HUES6 (cell line): ENCODE data around the gene MT1G.

Source experiments
- H3K27ac ChIP-seq: 2 replicates; pipeline ENCODE4 v1.7.0; 2013; ENCODE audit warnings: low read depth, mild to moderate bottlenecking, low read length, inconsistent platforms
- H3K27me3 ChIP-seq: 2 replicates; pipeline ENCODE4 v1.6.1; 2013; ENCODE audit warnings: low read length; ENCODE audit not compliant: control insufficient read depth, insufficient read depth
- H3K36me3 ChIP-seq: 2 replicates; pipeline ENCODE4 v1.6.1; 2013; ENCODE audit warnings: low read length; ENCODE audit not compliant: control insufficient read depth, insufficient read depth
- H3K4me1 ChIP-seq: 2 replicates; pipeline ENCODE4 v1.6.1; 2013; ENCODE audit warnings: low read length; ENCODE audit not compliant: control insufficient read depth, insufficient read depth
- H3K4me3 ChIP-seq: 2 replicates; pipeline ENCODE4 v1.5.1; 2013; ENCODE audit warnings: low read depth, low read length
- H3K9ac ChIP-seq: one replicate; pipeline ENCODE4 v1.6.1; 2013; ENCODE audit warnings: mild to moderate bottlenecking, low read length
- H3K9me3 ChIP-seq: 2 replicates; pipeline ENCODE4 v1.6.1; 2013; ENCODE audit warnings: low read depth, low read length; ENCODE audit not compliant: control insufficient read depth, insufficient read depth

Gene MT1G

DNA sequence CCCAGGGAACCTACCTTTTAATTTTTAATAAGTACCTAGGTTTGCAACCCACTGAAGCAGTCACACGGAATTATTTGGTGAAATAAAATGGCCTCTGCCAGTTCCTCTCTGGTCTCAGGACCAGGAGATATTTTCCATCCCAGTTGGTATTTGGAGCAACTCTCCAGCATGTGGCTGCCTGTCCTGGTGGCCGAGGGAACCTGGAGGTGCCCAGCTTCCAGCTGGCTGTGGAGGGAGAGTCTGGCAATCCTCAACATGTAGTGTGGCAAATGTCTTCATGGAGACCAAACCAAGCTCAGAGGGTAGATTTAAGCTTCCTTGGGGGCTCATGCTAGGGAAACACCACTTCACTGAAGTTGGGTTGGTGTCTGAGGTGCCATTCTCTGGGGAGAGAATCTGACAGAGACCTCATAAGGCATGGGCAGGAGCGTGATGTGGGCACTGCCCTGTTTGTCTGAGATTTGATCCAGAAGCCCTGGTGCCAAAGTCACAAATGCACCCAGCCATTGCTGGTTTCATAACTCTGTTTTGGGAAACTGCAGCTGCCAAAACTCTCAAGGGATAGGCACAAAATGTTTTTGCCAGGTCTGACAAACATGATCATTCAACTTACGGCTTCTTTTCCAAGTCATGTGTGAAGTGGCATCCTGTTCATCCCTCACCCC is 17.2 kb upstream of the MT1G start:
- H3K27me3 ChIP-seq, result peaks cover 19% of the 10 kb centered on the region; the same call in 1 of the 2 replicates

DNA sequence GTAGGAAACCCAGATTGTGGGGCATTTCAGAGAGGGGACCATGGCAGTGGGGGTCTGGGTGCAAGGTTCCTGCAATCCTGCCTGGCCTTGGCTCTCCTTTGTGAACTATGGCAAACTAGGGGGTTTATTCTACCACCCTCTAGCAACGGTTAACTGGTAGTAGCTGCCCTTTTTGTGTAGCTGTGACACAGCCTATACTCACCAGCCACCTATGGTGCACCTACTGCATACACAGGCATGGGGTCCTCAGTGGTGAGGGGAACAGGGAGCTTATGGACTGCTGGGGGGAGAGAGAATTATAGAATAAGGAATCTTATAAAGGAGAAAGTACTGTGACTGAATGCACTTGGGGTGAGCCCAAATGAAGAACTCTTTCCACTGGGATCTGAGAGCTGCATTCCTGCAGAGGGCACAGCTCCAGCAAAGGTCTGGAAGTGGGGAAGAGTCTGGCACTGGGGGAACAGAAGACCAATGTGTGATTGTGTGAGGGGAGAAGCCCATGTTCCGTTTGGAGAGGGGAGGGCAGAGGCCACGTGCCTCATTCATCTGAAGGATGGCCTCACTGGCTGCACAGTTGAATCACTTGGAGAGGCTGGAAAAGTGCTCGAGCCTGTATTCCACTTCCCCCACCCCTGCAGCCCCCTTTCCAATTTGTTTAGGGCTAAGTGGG is 16.5 kb upstream of the MT1G start:
- Histone ChIP-seq H3K9ac (no peak overlapping the region), H3K27me3 (peaks cover 19% of the 10 kb centered on the region; the same call in 1 of the 2 replicates), H3K36me3 (peaks cover 16% of the 10 kb centered on the region; the same call in 1 of the 2 replicates), H3K4me3 (no peak overlapping the region), H3K4me1 (peaks cover 19% of the 10 kb centered on the region), H3K9me3 (no peaks in the 10 kb centered on the region), H3K27ac (no peak overlapping the region)

More for the DNA sequence above, 17.2 kb upstream of the MT1G start:
- H3K4me3 ChIP-seq, result no peak overlapping the region
- peaks cover 16% of the 10 kb centered on the region; the same call in 1 of the 2 replicates for H3K36me3 ChIP-seq
- H3K4me1 ChIP-seq, result peaks cover 19% of the 10 kb centered on the region
- no peak overlapping the region for H3K27ac ChIP-seq
- no peaks in the 10 kb centered on the region for H3K9me3 ChIP-seq
- no peak overlapping the region for H3K9ac ChIP-seq

DNA sequence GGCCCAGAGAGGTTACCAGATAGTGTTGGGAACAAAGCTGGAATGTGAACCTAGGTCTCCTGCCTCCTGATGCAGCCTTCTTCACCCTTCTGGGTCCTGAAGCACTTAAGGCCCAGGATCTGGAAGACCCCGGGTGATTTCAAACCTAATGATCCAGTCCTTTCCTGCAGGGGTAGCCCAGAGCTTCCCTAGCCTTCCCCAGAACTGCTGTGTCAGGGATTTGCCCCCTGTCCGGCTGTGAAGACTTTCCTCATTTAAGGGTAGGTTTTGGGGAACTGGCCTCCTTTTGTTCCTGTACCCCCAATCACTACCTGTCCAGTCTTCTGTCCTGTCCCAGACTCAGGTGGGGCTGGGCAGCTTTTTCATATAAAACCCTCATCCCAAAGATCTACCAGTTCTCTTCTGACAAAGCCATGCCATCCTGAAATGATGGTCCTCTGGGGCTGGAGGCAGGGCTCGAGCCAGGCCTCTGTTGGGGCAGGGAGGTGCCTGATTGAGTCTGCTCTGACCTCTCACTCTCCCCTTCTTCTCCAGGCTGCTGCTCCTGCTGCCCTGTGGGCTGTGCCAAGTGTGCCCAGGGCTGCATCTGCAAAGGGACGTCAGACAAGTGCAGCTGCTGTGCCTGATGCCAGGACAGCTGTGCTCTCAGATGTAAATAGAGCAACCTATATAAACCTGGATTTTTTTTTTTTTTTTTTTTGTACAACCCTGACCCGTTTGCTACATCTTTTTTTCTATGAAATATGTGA is 15.7 kb upstream of the MT1G start:
- H3K9ac ChIP-seq, result peak overlapping the region; percentile 95
- H3K27me3 ChIP-seq, result peaks cover 19% of the 10 kb centered on the region; the same call in 1 of the 2 replicates
- peaks cover 16% of the 10 kb centered on the region; the same call in 1 of the 2 replicates for H3K36me3 ChIP-seq
- peak overlapping the region; percentile 74 for H3K4me3 ChIP-seq
- H3K9me3 ChIP-seq, result no peaks in the 10 kb centered on the region
- no peak overlapping the region for H3K27ac ChIP-seq
- H3K4me1 ChIP-seq, result peaks cover 19% of the 10 kb centered on the region

DNA sequence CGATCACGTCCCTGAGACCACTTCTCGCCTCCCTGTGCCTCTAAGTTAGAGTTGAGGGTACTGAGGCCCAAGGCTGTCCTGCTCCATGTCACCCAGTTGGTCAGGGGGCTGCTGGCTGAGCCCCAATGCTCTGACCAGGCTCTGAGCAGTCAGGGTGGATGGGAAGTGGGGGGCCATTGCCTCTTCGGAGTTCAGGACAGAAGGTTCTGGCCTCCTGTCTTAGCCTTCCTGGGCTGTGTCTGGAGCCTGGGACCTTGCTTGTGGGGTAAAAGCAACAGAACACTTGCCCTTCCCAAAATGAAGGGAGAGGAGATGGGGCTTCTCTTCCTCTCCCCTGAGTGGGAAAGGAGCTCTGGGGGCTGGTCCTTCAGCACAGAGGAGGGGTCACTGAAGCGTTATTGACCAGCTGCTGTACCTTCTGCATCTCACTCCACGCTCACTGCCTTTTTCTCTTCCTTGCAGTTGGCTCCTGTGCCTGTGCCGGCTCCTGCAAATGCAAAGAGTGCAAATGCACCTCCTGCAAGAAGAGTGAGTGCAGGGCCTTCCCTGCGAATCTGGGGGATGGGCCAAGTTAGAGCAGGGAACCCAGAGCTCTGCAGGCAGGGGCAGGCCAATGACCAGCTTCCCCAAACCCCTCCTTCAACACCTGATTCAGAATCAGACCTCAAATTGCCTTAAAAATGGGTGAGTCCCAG is 15.0 kb upstream of the MT1G start:
- Histone ChIP-seq H3K9ac (peak overlapping the region; percentile 95), H3K36me3 (peaks cover 16% of the 10 kb centered on the region; the same call in 1 of the 2 replicates), H3K4me1 (peaks cover 19% of the 10 kb centered on the region), H3K9me3 (no peaks in the 10 kb centered on the region), H3K27me3 (peaks cover 20% of the 10 kb centered on the region; the same call in 1 of the 2 replicates), H3K4me3 (peak overlapping the region; percentile 74), H3K27ac (peak overlapping the region; percentile 32; the same call in 1 of the 2 replicates)

DNA sequence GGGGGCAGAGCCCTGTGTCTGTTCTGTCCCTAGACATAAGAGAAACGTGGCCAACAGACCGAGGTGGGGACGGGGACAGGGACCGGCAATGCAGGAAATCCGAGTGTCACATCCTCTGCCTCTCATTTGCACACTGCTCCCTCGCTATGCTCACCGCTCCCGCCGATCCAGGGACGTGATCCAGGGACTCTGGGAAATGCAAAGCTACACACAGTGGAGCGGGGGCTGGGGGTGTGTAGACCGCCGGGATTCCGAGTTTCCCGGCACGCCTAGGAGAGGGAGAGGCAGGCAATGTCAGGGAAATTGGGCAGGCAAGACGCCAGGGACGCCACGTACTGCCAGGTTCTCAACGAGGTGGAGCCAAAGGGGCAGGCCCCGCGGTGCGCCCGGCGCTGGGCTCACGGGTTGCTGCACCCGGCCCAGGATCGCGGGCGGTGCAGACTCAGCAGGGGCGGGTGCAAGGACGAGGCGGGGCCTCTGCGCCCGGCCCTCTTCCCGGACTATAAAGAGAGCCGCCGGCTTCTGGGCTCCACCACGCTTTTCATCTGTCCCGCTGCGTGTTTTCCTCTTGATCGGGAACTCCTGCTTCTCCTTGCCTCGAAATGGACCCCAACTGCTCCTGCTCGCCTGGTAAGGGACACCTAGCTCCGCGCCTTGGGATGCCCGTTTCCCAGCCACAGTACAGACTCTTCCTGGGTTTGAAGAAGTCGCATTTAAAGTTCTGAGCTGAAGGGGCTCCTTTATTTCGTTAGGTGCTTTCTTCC is 14.3 kb upstream of the MT1G start, which contains the start of gene MT1X:
MT1X (plus strand) TSS at position 532 of the 764 bp plus-strand sequence; CDS start at position 603, 71 bp downstream.
- Histone ChIP-seq H3K4me1 (peaks cover 24% of the 10 kb centered on the region), H3K9ac (peak within 1 kb of the TSS; percentile 95), H3K27ac (peak within 1 kb of the TSS; percentile 32; the same call in 1 of the 2 replicates), H3K27me3 (peaks cover 27% of the 10 kb centered on the region), H3K9me3 (no peaks in the 10 kb centered on the region), H3K36me3 (peaks cover 16% of the 10 kb centered on the region; the same call in 1 of the 2 replicates), H3K4me3 (peak within 1 kb of the TSS; percentile 74)

DNA sequence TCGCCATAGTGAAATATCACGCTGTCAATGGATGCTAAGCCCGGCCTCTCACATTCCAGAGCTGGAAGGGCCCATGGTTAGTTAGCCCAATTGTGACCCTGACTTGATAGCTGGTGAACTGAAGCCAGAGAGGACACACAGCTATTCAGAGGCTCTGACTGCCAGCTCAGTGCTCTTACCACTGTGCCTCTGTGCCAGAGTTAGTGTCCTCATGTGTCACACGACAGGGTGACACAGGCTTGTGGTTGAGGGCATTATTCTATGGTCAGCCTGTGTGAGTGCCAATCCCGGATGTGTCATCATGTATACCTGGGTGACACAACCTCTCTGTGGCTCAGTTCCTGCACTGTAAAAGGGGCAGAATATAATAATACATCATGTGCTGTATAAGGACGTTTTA is 12.0 kb upstream of the MT1G start:
- H3K27ac ChIP-seq, result no peak overlapping the region
- H3K9ac ChIP-seq, result no peak overlapping the region
- peaks cover 45% of the 10 kb centered on the region for H3K27me3 ChIP-seq
- peaks cover 8% of the 10 kb centered on the region; the same call in 1 of the 2 replicates for H3K36me3 ChIP-seq
- peaks cover 40% of the 10 kb centered on the region for H3K4me1 ChIP-seq
- H3K9me3 ChIP-seq, result no peaks in the 10 kb centered on the region
- H3K4me3 ChIP-seq, result no peak overlapping the region

DNA sequence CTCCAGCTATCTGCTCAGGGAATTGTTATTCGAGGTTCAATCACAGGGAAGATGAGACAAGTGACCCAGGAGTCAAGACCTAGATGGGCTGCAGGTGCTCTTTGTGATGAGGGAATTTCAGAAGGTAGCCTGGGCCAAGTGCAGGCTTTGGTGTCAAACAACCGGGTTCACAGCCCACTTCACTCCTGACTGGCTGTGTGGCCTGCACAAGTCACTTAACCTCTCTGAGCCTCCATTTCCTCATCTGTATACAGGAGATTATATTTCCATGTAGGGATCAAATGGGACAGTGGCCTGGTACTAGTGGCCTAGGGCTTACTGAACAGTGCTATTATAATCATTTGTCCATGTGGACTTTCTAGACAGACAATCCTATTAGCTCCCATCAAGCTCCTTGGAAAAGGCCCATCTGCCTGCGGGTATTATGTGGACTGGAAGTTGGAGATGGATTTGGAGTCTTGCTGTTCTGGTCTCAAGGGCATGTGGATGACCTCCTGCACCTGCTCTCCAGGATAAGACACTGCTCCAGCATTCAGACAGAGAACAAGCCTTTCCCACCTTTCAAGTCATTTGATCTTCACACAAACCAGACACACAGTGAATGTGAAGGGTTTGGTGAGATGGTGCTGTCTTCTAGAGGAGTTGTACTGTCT is 11.3 kb upstream of the MT1G start:
- H3K27me3 ChIP-seq, result peaks cover 45% of the 10 kb centered on the region
- no peaks in the 10 kb centered on the region for H3K9me3 ChIP-seq
- H3K27ac ChIP-seq, result no peak overlapping the region
- no peak overlapping the region for H3K4me3 ChIP-seq
- no peak overlapping the region for H3K9ac ChIP-seq
- H3K36me3 ChIP-seq, result peaks cover 8% of the 10 kb centered on the region; the same call in 1 of the 2 replicates
- peaks cover 45% of the 10 kb centered on the region for H3K4me1 ChIP-seq

DNA sequence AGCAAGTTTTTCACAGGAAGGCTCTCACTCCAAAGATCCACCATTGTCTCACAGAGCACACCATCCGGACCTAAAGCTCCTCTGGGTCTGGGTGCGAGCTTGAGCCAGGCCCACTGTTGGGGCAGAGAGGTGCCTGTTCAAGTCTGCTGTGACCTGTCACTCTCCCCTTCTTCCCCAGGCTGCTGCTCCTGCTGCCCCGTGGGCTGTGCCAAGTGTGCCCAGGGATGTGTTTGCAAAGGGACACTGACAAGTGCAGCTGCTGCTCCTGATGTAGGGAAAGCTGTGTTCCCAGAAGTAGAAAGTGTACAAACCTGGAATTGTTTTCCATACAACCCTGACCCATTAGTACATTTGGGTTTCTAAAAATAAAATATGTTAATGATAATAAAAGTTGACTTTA is 9.6 kb upstream of the MT1G start:
- Histone ChIP-seq H3K9ac (no peak overlapping the region), H3K27me3 (peaks cover 54% of the 10 kb centered on the region), H3K27ac (no peak overlapping the region), H3K4me1 (peaks cover 38% of the 10 kb centered on the region), H3K36me3 (no peaks in the 10 kb centered on the region), H3K4me3 (no peak overlapping the region), H3K9me3 (no peaks in the 10 kb centered on the region)

DNA sequence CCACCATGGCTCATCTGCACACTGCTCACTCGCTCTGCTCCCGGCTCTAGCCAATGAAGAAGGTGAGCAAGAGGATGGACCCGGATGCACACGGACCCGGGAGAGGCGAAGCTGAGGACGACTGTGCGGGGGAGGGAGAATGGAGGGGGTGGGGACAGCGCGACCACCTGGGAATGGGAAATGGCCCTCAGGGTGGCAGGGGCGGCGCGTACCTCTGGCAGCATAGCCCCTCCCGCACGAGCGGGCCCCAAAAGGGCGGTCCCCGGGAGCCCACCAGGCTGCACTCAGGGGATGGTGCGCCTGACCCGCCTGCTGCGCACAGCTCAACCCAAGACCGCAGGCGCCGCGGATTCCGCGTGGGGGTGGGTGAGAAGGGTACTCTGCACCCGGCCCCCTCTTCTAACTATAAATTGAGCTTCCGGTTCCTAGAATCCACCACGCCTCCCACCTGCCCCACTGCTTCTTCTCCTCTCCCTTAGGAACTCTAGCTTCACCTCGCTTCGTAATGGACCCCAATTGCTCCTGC is 7.9 kb upstream of the MT1G start:
- peak overlapping the region; percentile 59; the same call in 1 of the 2 replicates for H3K27ac ChIP-seq
- H3K36me3 ChIP-seq, result no peaks in the 10 kb centered on the region
- no peaks in the 10 kb centered on the region for H3K9me3 ChIP-seq
- H3K4me1 ChIP-seq, result peaks cover 30% of the 10 kb centered on the region
- peak overlapping the region; percentile 73 for H3K4me3 ChIP-seq
- H3K27me3 ChIP-seq, result peaks cover 57% of the 10 kb centered on the region
- H3K9ac ChIP-seq, result peak overlapping the region; percentile 89
